KOPT-K1 (cell line): ENCODE results near the gene CCNT2.

Source experiments
- H3K27ac ChIP-seq: fragments of 200-600 bp; sonication (generic); 2 replicates; pipeline ENCODE4 v1.5.1; 2016; ENCODE audit warnings: antibody characterized with exemption, mild to moderate bottlenecking, low read depth, low read length; ENCODE audit not compliant: poor library complexity, severe bottlenecking
- H3K36me3 ChIP-seq: fragments of 200-600 bp; sonication (generic); 2 replicates; pipeline ENCODE4 v1.5.1; 2017; ENCODE audit warnings: antibody characterized with exemption, mild to moderate bottlenecking, low read length, moderate library complexity; ENCODE audit not compliant: insufficient read depth
- H3K9me3 ChIP-seq: fragments of 200-600 bp; sonication (generic); 2 replicates; pipeline ENCODE4 v1.5.1; 2017; ENCODE audit warnings: antibody characterized with exemption, low read length, mild to moderate bottlenecking; ENCODE audit not compliant: insufficient read depth, poor library complexity, severe bottlenecking

The CCNT2 gene

DNA sequence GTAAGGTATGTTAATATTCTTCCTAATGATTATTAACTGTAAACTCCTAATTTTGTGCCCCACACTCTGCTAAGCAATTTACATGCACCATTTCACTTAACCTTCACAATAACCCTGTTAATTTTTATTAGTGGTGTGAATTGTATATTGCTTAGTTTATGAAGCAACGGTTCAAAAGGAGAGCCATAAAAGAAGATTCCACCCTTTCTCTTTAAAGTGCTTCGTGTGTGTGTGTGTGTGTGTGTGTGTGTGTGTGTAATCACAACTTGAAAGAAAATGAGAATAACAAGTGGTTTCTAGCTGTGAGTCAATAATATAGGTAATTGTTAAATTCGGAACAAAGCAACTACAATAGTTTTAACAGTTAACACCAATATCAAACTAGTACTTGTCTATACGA is 60.6 kb downstream of the CCNT2 start:
- Histone ChIP-seq H3K27ac (no peak overlapping the region), H3K9me3 (peaks cover 19% of the 10 kb centered on the region), H3K36me3 (no peaks in the 10 kb centered on the region)

DNA sequence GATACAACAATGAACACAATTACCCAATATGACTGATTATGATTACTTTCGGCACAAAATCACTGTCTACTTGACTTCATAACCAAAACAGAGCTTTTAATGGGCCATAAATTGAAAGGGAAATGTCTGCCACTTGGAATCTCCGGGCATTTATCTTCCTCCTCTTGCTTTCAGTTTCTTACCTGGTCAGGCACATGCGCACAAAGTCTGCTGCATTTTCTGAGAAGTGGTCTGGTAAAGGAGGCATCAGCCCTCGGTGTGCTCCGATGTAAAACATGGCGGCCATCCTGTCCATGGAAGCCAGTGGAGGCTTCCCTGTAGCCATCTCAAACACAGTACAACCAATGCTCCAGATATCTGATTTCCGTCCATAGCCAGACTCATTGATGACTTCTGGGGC is 62.0 kb downstream of the CCNT2 start:
- no peak overlapping the region for H3K27ac ChIP-seq
- H3K36me3 ChIP-seq = no peaks in the 10 kb centered on the region
- peaks cover 7% of the 10 kb centered on the region for H3K9me3 ChIP-seq

DNA sequence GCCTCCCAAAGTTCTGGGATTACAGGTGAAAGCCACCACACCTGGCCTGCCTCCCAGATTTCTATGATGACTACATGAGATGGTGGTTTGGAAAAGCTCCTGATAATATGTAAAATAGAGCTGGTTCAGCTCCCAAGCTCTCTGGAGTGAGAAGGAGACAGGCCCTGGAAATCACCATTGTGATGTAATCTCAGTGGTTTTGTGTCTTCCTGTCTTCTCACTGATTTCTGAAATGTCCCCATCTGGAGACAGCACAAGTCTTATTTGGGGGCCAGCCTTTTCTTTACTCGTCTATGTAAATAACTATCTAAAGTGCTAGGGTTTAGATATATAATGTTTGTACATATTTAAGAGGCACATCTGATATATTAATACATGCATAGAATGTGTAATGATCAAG is 64.0 kb downstream of the CCNT2 start:
- H3K9me3 ChIP-seq = peaks cover 7% of the 10 kb centered on the region
- no peak overlapping the region for H3K27ac ChIP-seq
- H3K36me3 ChIP-seq = no peaks in the 10 kb centered on the region

DNA sequence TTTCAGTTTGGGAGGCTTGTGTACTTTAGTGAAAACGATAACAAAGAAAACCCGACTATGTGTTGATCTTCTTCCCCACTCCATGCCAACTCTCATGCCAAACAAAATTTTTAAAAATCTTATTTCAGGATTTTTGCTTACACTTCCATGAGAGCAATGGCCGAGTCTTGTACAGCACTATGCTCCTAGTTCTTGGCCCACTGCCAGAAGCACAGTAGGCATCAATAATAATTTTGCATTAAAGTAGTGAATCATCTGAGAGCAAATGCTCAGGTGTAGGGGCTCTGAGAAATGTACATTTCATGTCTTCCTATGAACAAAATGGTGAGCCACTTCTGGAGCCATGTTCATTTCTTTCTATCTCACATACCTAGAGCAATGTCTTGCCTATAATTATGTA is 66.4 kb downstream of the CCNT2 start:
- H3K36me3 ChIP-seq = no peaks in the 10 kb centered on the region
- peaks cover 7% of the 10 kb centered on the region for H3K9me3 ChIP-seq
- no peak overlapping the region for H3K27ac ChIP-seq

DNA sequence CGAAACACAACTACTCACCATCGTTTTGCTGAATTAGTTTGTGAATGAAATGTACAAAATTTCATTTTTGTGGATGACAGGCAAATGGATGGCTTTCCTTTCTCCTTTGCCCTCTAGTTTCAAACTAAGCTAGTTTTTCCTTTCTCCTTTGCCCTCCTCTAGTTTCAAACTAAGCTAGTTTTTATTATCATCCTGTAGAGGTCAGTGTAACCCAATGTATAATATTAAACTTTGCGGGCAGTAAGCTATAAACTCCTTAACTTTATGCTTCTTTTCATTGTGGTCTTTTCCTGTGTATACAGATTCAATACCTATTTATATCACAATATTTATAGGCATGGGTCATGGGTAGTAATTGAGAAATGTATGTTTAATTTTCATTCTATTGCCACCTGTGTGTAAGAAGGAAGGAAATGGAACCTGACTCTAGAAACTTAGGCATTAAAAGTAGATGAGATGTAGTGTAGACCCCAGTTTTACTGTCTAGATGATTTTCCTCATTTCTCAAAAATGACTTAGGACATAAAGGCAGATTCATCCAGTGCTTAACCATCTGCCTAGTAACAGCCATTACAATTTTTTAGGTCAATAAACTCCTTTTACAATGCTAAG is 70.5 kb downstream of the CCNT2 start:
- H3K27ac ChIP-seq = no peak overlapping the region
- no peaks in the 10 kb centered on the region for H3K36me3 ChIP-seq
- H3K9me3 ChIP-seq = peaks cover 3% of the 10 kb centered on the region

DNA sequence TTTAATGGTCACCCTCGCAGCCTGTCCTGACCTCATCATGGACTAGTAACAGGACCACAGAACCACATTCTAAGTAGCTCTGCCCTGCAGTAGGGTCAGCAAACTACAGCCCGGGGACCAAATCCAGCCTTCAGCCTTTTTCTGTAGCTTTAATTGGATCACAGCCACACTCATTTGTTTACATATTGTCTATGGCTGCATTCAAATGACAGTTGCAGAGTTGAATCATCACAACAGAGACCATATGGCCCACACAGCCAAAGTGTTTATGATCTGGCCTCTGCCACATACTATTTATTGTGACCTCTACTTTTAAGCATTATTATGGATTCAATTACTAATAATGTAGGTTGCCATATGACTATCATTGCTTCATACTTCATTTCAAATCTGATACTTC is 80.9 kb downstream of the CCNT2 start:
- H3K27ac ChIP-seq = no peak overlapping the region
- no peaks in the 10 kb centered on the region for H3K9me3 ChIP-seq
- H3K36me3 ChIP-seq = no peaks in the 10 kb centered on the region

DNA sequence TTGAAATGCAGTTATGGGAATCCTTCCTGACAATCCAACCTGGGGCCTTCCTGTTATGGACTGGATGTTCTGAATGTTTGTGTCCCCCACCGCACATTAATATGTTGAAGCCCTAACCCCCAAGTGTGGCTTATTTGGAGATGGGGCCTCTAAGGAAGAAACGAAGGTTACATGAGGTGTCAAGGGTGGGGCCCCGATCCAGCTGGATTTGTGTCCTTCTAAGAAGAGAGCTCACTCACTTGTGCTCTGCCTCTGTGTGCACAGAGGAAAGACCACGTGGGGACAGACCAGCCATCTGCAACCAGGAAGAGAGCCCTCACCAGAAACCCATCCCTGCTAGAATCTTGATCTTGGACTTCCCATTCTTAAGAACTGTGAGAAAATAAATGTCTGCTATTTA is 84.2 kb downstream of the CCNT2 start:
- Histone ChIP-seq H3K36me3 (no peaks in the 10 kb centered on the region), H3K27ac (no peak overlapping the region), H3K9me3 (no peaks in the 10 kb centered on the region)

DNA sequence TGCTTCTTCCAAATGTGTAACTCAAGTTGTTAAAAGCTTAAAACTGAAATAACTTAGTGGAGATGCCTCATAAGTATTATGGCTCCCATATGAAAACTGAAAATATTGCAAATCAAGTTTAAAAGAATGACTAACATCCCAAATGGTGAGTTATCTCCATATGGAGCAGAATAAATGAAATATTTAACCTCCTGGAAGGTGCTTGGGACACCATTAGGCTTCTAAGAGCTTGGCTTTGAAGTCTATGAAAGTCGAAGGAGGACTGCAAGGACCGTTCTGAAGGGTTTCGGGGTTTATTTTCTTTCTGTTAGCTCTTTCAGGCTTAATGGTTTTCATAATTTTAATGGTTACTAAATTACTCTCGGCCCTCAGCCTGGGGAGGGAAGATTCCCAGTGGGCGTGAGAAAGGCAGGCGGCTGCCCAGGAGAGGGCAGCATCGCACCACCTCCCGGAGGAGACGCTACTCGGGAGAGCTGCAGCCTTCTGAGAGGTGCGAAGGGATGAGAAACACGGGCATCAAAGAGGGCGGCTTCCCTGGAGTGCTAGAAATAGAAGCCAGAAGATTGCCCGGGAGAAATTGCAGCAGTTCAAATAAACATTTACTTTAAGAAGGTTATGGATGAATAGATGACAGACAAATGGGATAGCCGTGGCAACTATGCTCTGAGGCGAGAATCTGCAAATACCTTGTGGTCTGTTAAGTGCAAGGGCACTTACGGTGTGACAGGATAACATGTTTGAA is 85.6 kb downstream of the CCNT2 start:
- H3K27ac ChIP-seq = no peak overlapping the region

DNA sequence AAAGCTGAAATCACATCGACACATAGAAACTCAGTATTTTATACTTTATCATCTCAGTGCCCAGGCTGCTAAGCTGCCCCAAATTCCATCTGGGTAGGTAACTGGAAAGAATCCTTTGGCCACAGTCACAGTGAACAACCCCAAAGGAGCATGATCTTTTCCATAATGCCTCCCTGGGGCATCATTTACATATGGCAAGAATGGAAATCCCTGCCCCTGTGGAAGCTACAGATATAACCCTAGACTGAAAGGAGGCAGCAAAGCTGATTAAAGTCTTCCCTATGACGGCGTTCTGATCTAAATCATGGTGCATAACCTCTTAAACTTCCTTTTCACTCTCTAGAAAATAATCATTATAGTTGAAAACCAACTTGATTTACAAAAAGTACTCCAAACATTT is 87.1 kb downstream of the CCNT2 start:
- Histone ChIP-seq H3K36me3 (no peaks in the 10 kb centered on the region), H3K9me3 (no peaks in the 10 kb centered on the region), H3K27ac (no peak overlapping the region)

More for the DNA sequence above, 85.6 kb downstream of the CCNT2 start:
- H3K9me3 ChIP-seq = no peaks in the 10 kb centered on the region
- H3K36me3 ChIP-seq = no peaks in the 10 kb centered on the region
